Measurements from ENCODE around the gene DOCK9.

The DOCK9 gene

DNA sequence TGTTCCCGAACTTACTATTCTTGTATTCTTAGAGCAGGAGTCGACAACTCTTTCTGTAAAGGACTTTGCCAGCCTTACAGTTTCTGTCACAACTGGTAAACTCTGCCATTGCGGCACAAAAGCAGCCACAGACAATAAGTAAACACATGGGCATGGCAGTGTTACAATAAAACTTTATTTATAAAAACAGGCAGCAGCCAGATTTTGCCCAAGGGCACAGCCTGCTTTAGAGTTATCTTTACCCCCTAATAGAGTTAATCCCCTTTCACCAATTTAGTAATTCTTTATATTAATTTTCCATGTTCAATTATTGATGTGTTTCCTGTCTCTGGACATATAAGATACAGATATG, 19.4 kb downstream of the DOCK9 start:
- no peak for DNase-seq (ENCODE audit: low spot score)
- in situ Hi-C loops (cut with MboI; ENCODE audit: low sequenced_read_pairs, unreplicated experiment): no loop called here
- TF ChIP-seq, protein P1, sequence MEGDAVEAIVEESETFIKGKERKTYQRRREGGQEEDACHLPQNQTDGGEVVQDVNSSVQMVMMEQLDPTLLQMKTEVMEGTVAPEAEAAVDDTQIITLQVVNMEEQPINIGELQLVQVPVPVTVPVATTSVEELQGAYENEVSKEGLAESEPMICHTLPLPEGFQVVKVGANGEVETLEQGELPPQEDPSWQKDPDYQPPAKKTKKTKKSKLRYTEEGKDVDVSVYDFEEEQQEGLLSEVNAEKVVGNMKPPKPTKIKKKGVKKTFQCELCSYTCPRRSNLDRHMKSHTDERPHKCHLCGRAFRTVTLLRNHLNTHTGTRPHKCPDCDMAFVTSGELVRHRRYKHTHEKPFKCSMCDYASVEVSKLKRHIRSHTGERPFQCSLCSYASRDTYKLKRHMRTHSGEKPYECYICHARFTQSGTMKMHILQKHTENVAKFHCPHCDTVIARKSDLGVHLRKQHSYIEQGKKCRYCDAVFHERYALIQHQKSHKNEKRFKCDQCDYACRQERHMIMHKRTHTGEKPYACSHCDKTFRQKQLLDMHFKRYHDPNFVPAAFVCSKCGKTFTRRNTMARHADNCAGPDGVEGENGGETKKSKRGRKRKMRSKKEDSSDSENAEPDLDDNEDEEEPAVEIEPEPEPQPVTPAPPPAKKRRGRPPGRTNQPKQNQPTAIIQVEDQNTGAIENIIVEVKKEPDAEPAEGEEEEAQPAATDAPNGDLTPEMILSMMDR (IDR thresholded peaks at IDR 0.05; ENCODE audit: borderline replicate concordance, control extremely low read depth, extremely low read depth, insufficient read depth, missing control alignments): no peak

DNA sequence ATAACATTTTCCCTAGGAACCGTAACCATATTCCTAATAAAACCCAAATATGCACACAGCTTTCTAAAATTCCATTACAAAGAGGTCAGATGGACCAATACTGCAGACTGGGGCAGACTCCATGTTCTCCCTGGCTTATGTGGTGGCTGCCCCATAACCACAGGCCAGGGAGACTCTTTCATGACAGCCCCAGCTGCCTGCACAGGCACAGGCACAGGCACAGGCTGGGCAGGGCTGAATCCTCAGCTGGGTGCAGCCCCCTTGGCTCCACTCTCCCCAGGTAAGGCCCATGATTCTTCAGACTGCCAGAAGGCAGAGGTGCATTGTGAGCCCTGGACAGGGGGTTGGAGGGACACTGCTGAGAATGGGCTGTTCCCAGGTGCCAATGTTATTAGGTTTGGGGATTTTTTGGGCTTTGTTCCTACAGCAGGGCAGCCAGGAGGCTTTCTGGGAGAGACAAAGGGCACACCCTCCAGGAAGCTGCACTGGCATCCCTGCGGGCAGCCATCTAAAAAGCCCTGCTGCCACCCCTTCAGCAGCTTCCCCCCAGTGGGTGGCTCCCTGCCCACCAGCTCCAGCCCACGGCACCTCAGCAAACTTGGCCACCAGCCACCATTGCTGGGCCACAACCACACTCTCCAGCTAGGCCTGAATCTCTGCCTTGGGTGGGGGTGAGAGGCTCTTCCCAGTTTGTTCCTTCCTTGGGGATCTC, 20.0 kb downstream of the DOCK9 start:
- TF ChIP-seq, protein P1 (IDR thresholded peaks at IDR 0.05; ENCODE audit: borderline replicate concordance, control extremely low read depth, extremely low read depth, insufficient read depth, missing control alignments): no peak
- no peak for DNase-seq (ENCODE audit: low spot score)
- in situ Hi-C loops (cut with MboI; ENCODE audit: low sequenced_read_pairs, unreplicated experiment): no loop called here

DNA sequence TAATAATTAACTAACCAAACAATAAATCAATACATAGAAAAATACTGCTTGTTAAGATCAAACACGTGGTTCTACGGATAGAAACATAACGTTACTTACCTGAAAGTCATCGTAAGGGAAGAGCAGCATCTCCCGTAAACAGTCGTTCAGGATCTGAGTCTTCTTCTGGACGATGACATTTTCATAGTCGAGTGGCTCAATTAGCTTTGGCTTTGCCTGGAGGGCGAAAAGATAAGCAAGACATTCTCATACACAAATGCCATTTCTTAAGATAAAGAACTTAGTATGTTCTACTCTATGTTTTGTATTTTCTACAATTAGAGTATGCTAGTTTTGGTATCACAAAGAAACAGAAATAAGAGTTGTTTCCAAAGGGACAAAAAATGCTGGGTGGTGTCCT, 22.5 kb downstream of the DOCK9 start:
- no peak for DNase-seq (ENCODE audit: low spot score)
- TF ChIP-seq, protein P1 (IDR thresholded peaks at IDR 0.05; ENCODE audit: borderline replicate concordance, control extremely low read depth, extremely low read depth, insufficient read depth, missing control alignments): no peak
- in situ Hi-C loops (cut with MboI; ENCODE audit: low sequenced_read_pairs, unreplicated experiment): no loop called here

DNA sequence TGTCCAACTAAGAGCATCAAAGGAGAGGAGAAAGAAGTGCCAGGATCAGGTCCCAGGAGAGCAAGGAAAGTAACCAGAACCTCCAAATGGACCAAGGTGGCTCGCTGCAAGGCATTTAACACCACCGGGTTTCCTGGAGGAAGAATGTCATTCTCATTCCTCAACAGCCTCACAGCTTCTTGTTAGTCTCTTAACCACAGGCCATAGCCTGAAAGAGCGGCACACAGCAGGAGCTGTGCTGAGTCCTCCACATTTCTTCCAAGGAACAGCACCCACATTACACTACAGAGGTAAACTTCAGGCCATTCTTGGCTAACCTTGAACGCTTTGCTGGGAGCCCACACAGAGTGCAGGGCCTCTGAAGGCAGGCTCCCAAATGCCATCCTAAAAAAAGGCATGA, 23.6 kb downstream of the DOCK9 start:
- in situ Hi-C loops (cut with MboI; ENCODE audit: low sequenced_read_pairs, unreplicated experiment): no loop called here
- DNase-seq (ENCODE audit: low spot score): no peak
- TF ChIP-seq, protein P1 (IDR thresholded peaks at IDR 0.05; ENCODE audit: borderline replicate concordance, control extremely low read depth, extremely low read depth, insufficient read depth, missing control alignments): no peak

DNA sequence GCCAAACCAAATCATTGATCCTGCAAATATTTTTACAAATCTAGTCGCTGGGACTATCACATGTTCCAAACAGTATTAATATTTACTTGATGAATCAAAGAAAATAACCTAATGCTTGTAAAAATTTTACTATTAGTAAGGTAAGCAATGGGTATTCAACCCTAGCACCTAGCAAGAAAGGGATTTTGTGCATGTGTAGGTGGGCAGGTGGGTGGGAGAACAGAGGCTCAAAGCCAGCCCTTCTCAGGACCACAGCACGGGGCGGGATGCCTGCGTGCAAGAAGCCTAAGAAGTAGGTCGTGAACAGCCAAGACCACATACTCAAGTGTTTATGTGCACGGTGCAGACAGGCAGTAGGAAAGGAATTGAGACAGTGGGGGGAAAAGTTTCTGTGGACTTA, 26.6 kb downstream of the DOCK9 start:
- in situ Hi-C loops (cut with MboI; ENCODE audit: low sequenced_read_pairs, unreplicated experiment): no loop called here
- DNase-seq (ENCODE audit: low spot score): no peak
- TF ChIP-seq, protein P1 (IDR thresholded peaks at IDR 0.05; ENCODE audit: borderline replicate concordance, control extremely low read depth, extremely low read depth, insufficient read depth, missing control alignments): no peak

DNA sequence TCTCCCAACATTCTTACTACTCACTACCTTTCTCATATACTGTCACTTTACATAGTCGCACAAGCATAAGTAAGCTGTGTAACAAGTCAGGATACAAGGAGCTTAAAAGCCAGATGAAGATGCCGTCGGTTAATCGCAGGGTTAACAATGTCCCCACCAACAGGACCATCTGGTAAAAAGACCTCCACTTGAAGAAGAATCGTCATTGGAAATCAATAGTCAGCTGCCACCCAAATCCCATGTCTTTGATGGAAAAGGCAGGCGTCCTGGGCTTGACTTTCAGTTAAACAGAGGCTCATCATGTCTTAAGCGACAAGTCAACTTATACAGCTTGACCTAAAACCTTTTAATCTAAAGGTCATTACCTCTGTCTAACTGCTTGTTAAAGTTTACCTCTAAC, 27.2 kb downstream of the DOCK9 start:
- TF ChIP-seq, protein P1 (IDR thresholded peaks at IDR 0.05; ENCODE audit: borderline replicate concordance, control extremely low read depth, extremely low read depth, insufficient read depth, missing control alignments): no peak
- no peak for DNase-seq (ENCODE audit: low spot score)
- in situ Hi-C loops (cut with MboI; ENCODE audit: low sequenced_read_pairs, unreplicated experiment): no loop called here
